Suprapubic skin (tissue), 3 donors: ENCODE data around the gene BBS1.
"Not testable (repeated sequence)": the region's sequence is repeated elsewhere in the genome, so short reads cannot be mapped to it uniquely, and the experiment has no call there.

Experiments
- CTCF ChIP-seq, 2 donors: fragments of 200-600 bp in 1 of 2; fragments of 450-650 bp in 1 of 2; sonication (generic) in 1 of 2; IDR thresholded peaks; one replicate each; pipeline ENCODE4 v1.5.1; 2016 to 2019; ENCODE audit warnings: antibody characterized with exemption in 2 of 2, mild to moderate bottlenecking in 1 of 2, moderate library complexity in 1 of 2
- POLR2A ChIP-seq, 2 donors: fragments of 450-650 bp; IDR thresholded peaks; one replicate each; pipeline ENCODE4 v1.6.1; 2017; ENCODE audit warnings: antibody characterized with exemption in 2 of 2, mild to moderate bottlenecking in 2 of 2, moderate library complexity in 2 of 2

DNA sequence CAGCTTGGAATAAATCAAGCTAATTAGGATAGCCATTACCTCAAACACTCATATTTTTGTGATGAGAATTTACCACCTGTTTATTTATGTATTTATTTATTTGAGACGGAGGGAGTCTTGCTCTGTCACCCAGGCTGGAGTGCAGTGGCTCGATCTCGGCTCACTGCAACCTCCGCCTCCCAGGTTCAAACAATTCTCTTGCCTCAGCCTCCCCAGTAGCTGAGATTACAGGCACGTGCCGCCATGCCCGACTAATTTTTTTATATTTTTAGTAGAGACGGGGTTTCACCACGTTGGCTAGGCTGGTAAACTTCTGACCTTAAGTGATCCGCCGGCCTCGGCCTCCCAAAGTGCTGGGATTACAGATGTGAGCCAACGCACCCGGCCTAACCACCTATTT lies 34.5 kb downstream of the BBS1 start:
- TF ChIP-seq CTCF, POLR2A (IDR thresholded peaks at IDR 0.05): not testable (repeated sequence)
